Right lobe of liver (tissue), 4 donors: Measurements from ENCODE around the gene CDR2.

Experiments
- POLR2A ChIP-seq: fragments of 450-650 bp; IDR thresholded peaks from one replicate; pipeline ENCODE4 v1.6.1; 2017; ENCODE audit warnings: antibody characterized with exemption, mild to moderate bottlenecking
- TF ChIP-seq, protein P1 (sequence below), 4 donors: fragments of 200-600 bp in 3 of 4; fragments of 450-650 bp in 1 of 4; IDR thresholded peaks; one replicate each; pipeline versions ENCODE4 v1.5.1 to v1.8.0; 2016 to 2022; ENCODE audit warnings: antibody characterized with exemption in 4 of 4, mild to moderate bottlenecking in 2 of 4
- donor health status: DM: no; HTN: no; CAD: no.
- donor health status: DM: no; HTN: no; CAD: no.
- donor health status: DM: no; HTN: yes; CAD: no.

DNA sequence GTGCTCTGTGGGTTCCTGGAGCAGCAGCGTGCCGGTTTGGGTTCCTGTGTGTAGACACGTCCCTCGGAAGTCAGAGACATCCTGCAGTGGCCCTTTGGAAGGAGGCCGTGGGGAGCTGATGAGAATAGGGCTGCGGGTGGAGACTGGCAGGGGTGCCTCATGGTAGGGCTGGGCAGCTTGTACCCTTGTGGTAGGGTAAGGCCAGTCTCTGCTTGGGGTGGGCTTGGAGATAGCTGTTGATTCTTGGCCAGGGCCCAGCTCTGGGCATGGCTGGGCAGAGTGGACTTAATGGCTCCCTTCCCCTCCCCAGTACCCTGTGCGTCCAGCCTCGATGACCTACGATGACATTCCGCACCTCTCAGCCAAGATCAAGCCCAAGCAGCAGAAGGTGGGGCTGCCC, 66.6 kb downstream of the CDR2 start:
- TF ChIP-seq, protein P1, sequence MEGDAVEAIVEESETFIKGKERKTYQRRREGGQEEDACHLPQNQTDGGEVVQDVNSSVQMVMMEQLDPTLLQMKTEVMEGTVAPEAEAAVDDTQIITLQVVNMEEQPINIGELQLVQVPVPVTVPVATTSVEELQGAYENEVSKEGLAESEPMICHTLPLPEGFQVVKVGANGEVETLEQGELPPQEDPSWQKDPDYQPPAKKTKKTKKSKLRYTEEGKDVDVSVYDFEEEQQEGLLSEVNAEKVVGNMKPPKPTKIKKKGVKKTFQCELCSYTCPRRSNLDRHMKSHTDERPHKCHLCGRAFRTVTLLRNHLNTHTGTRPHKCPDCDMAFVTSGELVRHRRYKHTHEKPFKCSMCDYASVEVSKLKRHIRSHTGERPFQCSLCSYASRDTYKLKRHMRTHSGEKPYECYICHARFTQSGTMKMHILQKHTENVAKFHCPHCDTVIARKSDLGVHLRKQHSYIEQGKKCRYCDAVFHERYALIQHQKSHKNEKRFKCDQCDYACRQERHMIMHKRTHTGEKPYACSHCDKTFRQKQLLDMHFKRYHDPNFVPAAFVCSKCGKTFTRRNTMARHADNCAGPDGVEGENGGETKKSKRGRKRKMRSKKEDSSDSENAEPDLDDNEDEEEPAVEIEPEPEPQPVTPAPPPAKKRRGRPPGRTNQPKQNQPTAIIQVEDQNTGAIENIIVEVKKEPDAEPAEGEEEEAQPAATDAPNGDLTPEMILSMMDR (IDR thresholded peaks at IDR 0.05) = no peak
- no peak for TF ChIP-seq POLR2A
